Fibroblast of lung (primary cell): ENCODE results near the gene HSPG2.

Experiments used
- EZH2 ChIP-seq: IDR thresholded peaks from 2 replicates; pipeline ENCODE4 v1.5.1; 2012; ENCODE audit warnings: low read length, control low read depth, mild to moderate bottlenecking; ENCODE audit errors: missing control alignments
- TF ChIP-seq, protein P1 (sequence below), 2 donors: IDR thresholded peaks in 1 of 2; conservative IDR thresholded peaks in 1 of 2; 1 replicate in 1 of 2; 2 replicates in 1 of 2; pipeline ENCODE4 v1.5.1; 2011 to 2012; ENCODE audit warnings: low read length in 2 of 2, control low read depth in 1 of 2, inconsistent platforms in 1 of 2, low read depth in 1 of 2, mild to moderate bottlenecking in 1 of 2

- TF ChIP-seq, protein P1, sequence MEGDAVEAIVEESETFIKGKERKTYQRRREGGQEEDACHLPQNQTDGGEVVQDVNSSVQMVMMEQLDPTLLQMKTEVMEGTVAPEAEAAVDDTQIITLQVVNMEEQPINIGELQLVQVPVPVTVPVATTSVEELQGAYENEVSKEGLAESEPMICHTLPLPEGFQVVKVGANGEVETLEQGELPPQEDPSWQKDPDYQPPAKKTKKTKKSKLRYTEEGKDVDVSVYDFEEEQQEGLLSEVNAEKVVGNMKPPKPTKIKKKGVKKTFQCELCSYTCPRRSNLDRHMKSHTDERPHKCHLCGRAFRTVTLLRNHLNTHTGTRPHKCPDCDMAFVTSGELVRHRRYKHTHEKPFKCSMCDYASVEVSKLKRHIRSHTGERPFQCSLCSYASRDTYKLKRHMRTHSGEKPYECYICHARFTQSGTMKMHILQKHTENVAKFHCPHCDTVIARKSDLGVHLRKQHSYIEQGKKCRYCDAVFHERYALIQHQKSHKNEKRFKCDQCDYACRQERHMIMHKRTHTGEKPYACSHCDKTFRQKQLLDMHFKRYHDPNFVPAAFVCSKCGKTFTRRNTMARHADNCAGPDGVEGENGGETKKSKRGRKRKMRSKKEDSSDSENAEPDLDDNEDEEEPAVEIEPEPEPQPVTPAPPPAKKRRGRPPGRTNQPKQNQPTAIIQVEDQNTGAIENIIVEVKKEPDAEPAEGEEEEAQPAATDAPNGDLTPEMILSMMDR (conservative IDR thresholded peaks at IDR 0.05 in 1 of 2, IDR thresholded peaks at IDR 0.05 in 1 of 2; ENCODE audit: low read depth in 1 of 2, low read length in 2 of 2), result no peak
- TF ChIP-seq EZH2, result no peak
These were observed 111.7 kb downstream of the HSPG2 start for GRCh38 chr1:21825393-21825792.
